Thoracic aorta endothelial cell (primary cell): ENCODE results near the gene RBMS3. TPM values are rescaled to one million over a fixed set of nuclear protein-coding genes. Genes with fewer than 3 reads are reported as not detected.

Experiments used
- small RNA-seq: library from RNA; depleted of rRNA; stranded (forward); fragments of <200 nt; gene quantifications from one replicate; pipeline ENCODE3, GENCODE V24; 2012
- total RNA-seq: library from RNA; depleted of rRNA; stranded (reverse); fragments of >200 nt; gene quantifications from 2 replicates; pipeline ENCODE4 v1.2.3, GENCODE V29; 2012

The RBMS3 gene
- total RNA-seq: 49.6 and 51.3 TPM in 2 replicates

GRCh38 chr3:29280404-29281093, at the start of gene RBMS3:
RBMS3 (plus strand) TSS chr3:29281071.

Small RNAs within 50 kb of the gene (small RNA-seq; reads per million reads assigned to genes)
- gene MTND4LP9: not detected
